ENCODE measurements around the gene URI1. TPM values are rescaled to one million over a fixed set of nuclear protein-coding genes. Genes with fewer than 3 reads are reported as not detected.
"Not testable (repeated sequence)": the region's sequence is repeated elsewhere in the genome, so short reads cannot be mapped to it uniquely, and the experiment has no call there.

Gene URI1
- total RNA-seq, 1 experiment from 2014 or later: 31.0 TPM

- peaks cover 36% of the 10 kb centered on the region for H4K20me1 ChIP-seq (ENCODE audit: low read length)
- intact Hi-C loops (cut with micrococcal nuclease): no loop called here
- ChIA-PET POLR2A (ENCODE audit: unreplicated experiment) (no interaction called here), CTCF (no interaction called here)
- H3K27me3 ChIP-seq (ENCODE audit: low read length): no peaks in the 10 kb centered on the region
- DNase-seq (no peak), ATAC-seq (no peak)
- no peaks in the 10 kb centered on the region for H3K9me2 ChIP-seq (replicated peaks; ENCODE audit: low read length)
- H3K4me3 ChIP-seq (ENCODE audit: low read length): no peak overlapping the region
- peaks cover 83% of the 10 kb centered on the region for H3K79me2 ChIP-seq (ENCODE audit: low read length)
- no peak overlapping the region for H3K4me2 ChIP-seq (ENCODE audit: low read length)
- H3K9ac ChIP-seq (ENCODE audit: low read length): no peak overlapping the region
- peaks cover 15% of the 10 kb centered on the region for H3K4me1 ChIP-seq (ENCODE audit: insufficient read depth, low read length)
- BruUV-seq (replicated peaks): no TSS peak
- H3K27ac ChIP-seq (ENCODE audit: low read length): no peak overlapping the region
- H2AFZ ChIP-seq (ENCODE audit: low read length): no peak overlapping the region
- TF ChIP-seq EZH2 (IDR thresholded peaks at IDR 0.05; ENCODE audit: low read length, unreplicated experiment) (no peak), CTCF (conservative IDR thresholded peaks at IDR 0.05; ENCODE audit: low read depth, low read length) (no peak), EZH2phosphoT487 (IDR thresholded peaks at IDR 0.05; ENCODE audit: borderline replicate concordance, low read length) (no peak)
- H3K9me3 ChIP-seq (ENCODE audit: low read length): no peaks in the 10 kb centered on the region
- H3F3A ChIP-seq (ENCODE audit: low read length, unreplicated experiment): no peaks in the 10 kb centered on the region
- peaks cover 6% of the 10 kb centered on the region; the same call in 1 of the 2 replicates for H3K36me3 ChIP-seq (ENCODE audit: low read depth, low read length)
Observed at GRCh38 chr19:29946645-29947044, 4.6 kb downstream of the URI1 start.

GRCh38 chr19:29947871-29948270 lies 5.8 kb downstream of the URI1 start:
- Histone ChIP-seq H3K36me3 (ENCODE audit: low read depth, low read length) (peaks cover 6% of the 10 kb centered on the region; the same call in 1 of the 2 replicates), H2AFZ (ENCODE audit: low read length) (no peak overlapping the region), H3K4me2 (ENCODE audit: low read length) (no peak overlapping the region), H3K27me3 (ENCODE audit: low read length) (no peaks in the 10 kb centered on the region), H3K4me3 (ENCODE audit: low read length) (no peak overlapping the region), H3K9me3 (ENCODE audit: low read length) (no peaks in the 10 kb centered on the region), H3K9ac (ENCODE audit: low read length) (no peak overlapping the region), H3K27ac (ENCODE audit: low read length) (no peak overlapping the region), H3K9me2 (replicated peaks; ENCODE audit: low read length) (no peaks in the 10 kb centered on the region), H3K79me2 (ENCODE audit: low read length) (peaks cover 90% of the 10 kb centered on the region), H4K20me1 (ENCODE audit: low read length) (peaks cover 36% of the 10 kb centered on the region), H3K4me1 (ENCODE audit: insufficient read depth, low read length) (peaks cover 15% of the 10 kb centered on the region), H3F3A (ENCODE audit: low read length, unreplicated experiment) (no peaks in the 10 kb centered on the region)
- ATAC-seq (no peak), DNase-seq (no peak)
- CTCF ChIA-PET: no interaction called here
- POLR2A ChIA-PET (ENCODE audit: unreplicated experiment): no interaction called here
- intact Hi-C loops (cut with micrococcal nuclease): no loop called here
- no TSS peak for BruUV-seq (replicated peaks)
- TF ChIP-seq EZH2 (IDR thresholded peaks at IDR 0.05; ENCODE audit: low read length, unreplicated experiment) (no peak), CTCF (conservative IDR thresholded peaks at IDR 0.05; ENCODE audit: low read depth, low read length) (no peak), EZH2phosphoT487 (IDR thresholded peaks at IDR 0.05; ENCODE audit: borderline replicate concordance, low read length) (no peak)

GRCh38 chr19:29948759-29949470 lies 6.9 kb downstream of the URI1 start:
- H3K9me3 ChIP-seq (ENCODE audit: low read length); POLR2A ChIA-PET (ENCODE audit: unreplicated experiment): not testable (repeated sequence)
- H3K79me2 ChIP-seq (ENCODE audit: low read length): peaks cover 90% of the 10 kb centered on the region

More at GRCh38 chr19:29948759-29949470, 6.9 kb downstream of the URI1 start:
- H3K36me3 ChIP-seq (ENCODE audit: low read depth, low read length); H3K4me2 ChIP-seq (ENCODE audit: low read length); ATAC-seq; H3K9ac ChIP-seq (ENCODE audit: low read length); BruUV-seq (replicated peaks); H3K9me2 ChIP-seq (replicated peaks; ENCODE audit: low read length); intact Hi-C loops (cut with micrococcal nuclease); H3K27ac ChIP-seq (ENCODE audit: low read length); H2AFZ ChIP-seq (ENCODE audit: low read length); CTCF ChIA-PET; DNase-seq; H3K4me3 ChIP-seq (ENCODE audit: low read length); H3K27me3 ChIP-seq (ENCODE audit: low read length); H3F3A ChIP-seq (ENCODE audit: low read length, unreplicated experiment): not testable (repeated sequence)
- Histone ChIP-seq H4K20me1 (ENCODE audit: low read length) (peaks cover 27% of the 10 kb centered on the region), H3K4me1 (ENCODE audit: insufficient read depth, low read length) (peaks cover 15% of the 10 kb centered on the region)
